Skin epidermis (tissue), 12 donors: ENCODE data around the gene C3orf20.
"Not testable (repeated sequence)": the region's sequence is repeated elsewhere in the genome, so short reads cannot be mapped to it uniquely, and the experiment has no call there.

Experiments
- H3K27ac ChIP-seq, 21 experiments: fragments of 200-600 bp; sonication (generic) in 11 of 21; one replicate each; pipeline ENCODE4 v1.5.0; 2020; ENCODE audit warnings: mild to moderate bottlenecking in 3 of 21, inconsistent platforms in 2 of 21, moderate library complexity in 2 of 21
- H3K4me3 ChIP-seq, 7 experiments: fragments of 200-600 bp; sonication (generic) in 2 of 7; one replicate each; pipeline ENCODE4 v1.5.0; 2020; ENCODE audit warnings: inconsistent platforms in 2 of 7, mild to moderate bottlenecking in 2 of 7, moderate library complexity in 1 of 7

C3orf20 gene

GRCh38 chr3:14730703-14731382 lies 55.9 kb downstream of the C3orf20 start:
- H3K27ac ChIP-seq: no peak overlapping the region
- no peak overlapping the region for H3K4me3 ChIP-seq

DNA sequence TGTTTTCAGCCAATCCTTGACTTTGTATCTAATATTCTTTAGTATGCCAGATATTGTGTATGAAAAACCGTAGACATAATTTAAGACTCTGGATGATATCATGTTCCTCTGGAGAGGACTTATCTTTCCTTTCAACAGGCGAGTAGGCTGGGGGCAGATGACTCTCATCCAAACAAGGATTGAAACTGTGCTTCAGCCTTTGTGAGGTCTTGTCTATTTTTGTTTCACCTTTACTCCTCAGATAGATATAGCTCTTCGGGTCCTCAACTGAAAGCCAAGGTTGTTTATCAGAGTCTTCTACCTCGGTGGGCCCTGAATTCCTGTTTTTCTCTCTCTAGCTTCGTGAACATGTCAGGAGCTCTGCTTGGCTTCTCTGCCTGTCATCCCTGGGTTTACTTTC lies 66.0 kb downstream of the C3orf20 start:
- Histone ChIP-seq H3K4me3 (no peak overlapping the region), H3K27ac (no peak overlapping the region)

GRCh38 chr3:14741510-14741909 lies 66.6 kb downstream of the C3orf20 start:
- no peak overlapping the region for H3K4me3 ChIP-seq
- no peak overlapping the region for H3K27ac ChIP-seq

- no peak overlapping the region for H3K4me3 ChIP-seq
- H3K27ac ChIP-seq: no peak overlapping the region
Measured at GRCh38 chr3:14744556-14744955, 69.6 kb downstream of the C3orf20 start.

GRCh38 chr3:14750650-14751049 lies 75.7 kb downstream of the C3orf20 start:
- H3K4me3 ChIP-seq: no peak overlapping the region
- H3K27ac ChIP-seq: no peak overlapping the region

DNA sequence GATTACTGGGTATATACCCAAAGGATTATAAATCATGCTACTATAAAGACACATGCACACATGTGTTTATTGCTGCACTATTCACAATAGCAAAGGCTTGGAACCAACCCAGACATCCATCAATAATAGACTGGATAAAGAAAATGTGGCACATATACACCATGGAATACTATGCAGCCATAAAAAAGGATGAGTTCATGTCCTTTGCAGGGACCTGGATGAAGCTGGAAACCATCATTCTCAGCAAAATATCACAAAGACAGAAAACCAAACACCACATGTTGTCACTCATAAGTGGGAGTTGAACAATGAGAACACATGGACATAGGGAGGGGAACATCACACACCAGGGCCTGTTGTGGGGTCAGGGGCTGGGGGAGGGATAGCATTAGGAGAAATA lies 78.0 kb downstream of the C3orf20 start:
- not testable (repeated sequence) for H3K27ac ChIP-seq, H3K4me3 ChIP-seq

GRCh38 chr3:14757153-14757700 lies 82.3 kb downstream of the C3orf20 start:
- Histone ChIP-seq H3K4me3 (no peak overlapping the region), H3K27ac (no peak overlapping the region)

- no peak overlapping the region for H3K27ac ChIP-seq
- H3K4me3 ChIP-seq: no peak overlapping the region
Measured at GRCh38 chr3:14758297-14758696, 83.4 kb downstream of the C3orf20 start.

GRCh38 chr3:14758959-14759358 lies 84.0 kb downstream of the C3orf20 start:
- Histone ChIP-seq H3K4me3 (no peak overlapping the region), H3K27ac (no peak overlapping the region)

- Histone ChIP-seq H3K27ac (no peak overlapping the region), H3K4me3 (no peak overlapping the region)
Measured at GRCh38 chr3:14760185-14760584, 85.2 kb downstream of the C3orf20 start.

DNA sequence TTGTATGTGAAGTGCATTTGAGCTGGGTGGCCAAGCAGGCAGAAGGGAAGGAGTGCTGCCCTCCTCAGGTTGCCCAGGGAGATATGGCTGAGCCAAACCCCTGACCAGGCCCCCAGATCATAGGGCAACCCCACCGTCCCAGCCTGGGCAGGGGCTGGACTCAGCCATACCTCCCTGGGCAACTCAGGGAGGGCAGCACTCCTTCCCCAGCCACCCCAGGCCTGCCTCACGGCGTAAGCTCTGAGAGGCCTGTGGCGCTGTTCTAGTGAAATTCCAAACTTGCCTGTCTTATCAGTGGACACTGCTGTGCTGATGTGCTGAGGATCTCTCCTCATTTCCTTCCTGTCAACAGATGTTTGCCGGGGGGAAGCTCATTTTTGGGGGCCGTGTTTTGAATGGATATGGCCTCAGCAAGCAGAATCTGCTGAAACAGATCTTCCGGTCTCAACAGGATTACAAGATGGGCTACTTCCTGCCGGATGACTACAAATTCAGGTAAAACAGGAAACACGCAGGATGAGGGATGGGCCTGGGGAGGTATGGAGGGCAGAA lies 86.3 kb downstream of the C3orf20 start:
- H3K27ac ChIP-seq: no peak overlapping the region
- no peak overlapping the region for H3K4me3 ChIP-seq

DNA sequence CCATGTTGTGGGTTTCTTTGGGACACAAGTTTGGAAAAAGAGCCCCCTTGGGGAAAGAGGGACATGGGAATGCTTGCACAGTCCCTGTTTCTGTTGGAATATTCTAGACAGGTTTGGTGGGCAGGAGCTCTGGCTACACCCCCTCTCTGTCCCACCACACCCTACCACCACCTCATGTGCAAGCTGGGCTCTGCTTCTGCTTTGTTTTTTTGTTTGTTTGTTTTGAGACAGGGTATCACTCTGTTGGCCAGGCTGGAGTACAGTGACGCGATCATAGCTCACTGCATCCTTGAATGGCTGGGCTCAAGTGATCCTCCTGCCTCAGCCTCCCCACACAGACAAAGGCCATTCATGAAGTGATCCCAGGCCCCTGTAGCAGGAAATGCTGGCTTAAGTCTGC lies 86.9 kb downstream of the C3orf20 start:
- H3K27ac ChIP-seq: no peak overlapping the region
- H3K4me3 ChIP-seq: no peak overlapping the region

GRCh38 chr3:14762701-14763100 lies 87.8 kb downstream of the C3orf20 start:
- Histone ChIP-seq H3K27ac (no peak overlapping the region), H3K4me3 (no peak overlapping the region)

- Histone ChIP-seq H3K4me3 (no peak overlapping the region), H3K27ac (no peak overlapping the region)
Measured at GRCh38 chr3:14764331-14765059, 89.6 kb downstream of the C3orf20 start.

- H3K4me3 ChIP-seq: no peak overlapping the region
- no peak overlapping the region for H3K27ac ChIP-seq
Measured at GRCh38 chr3:14765060-14765400, 90.1 kb downstream of the C3orf20 start.

DNA sequence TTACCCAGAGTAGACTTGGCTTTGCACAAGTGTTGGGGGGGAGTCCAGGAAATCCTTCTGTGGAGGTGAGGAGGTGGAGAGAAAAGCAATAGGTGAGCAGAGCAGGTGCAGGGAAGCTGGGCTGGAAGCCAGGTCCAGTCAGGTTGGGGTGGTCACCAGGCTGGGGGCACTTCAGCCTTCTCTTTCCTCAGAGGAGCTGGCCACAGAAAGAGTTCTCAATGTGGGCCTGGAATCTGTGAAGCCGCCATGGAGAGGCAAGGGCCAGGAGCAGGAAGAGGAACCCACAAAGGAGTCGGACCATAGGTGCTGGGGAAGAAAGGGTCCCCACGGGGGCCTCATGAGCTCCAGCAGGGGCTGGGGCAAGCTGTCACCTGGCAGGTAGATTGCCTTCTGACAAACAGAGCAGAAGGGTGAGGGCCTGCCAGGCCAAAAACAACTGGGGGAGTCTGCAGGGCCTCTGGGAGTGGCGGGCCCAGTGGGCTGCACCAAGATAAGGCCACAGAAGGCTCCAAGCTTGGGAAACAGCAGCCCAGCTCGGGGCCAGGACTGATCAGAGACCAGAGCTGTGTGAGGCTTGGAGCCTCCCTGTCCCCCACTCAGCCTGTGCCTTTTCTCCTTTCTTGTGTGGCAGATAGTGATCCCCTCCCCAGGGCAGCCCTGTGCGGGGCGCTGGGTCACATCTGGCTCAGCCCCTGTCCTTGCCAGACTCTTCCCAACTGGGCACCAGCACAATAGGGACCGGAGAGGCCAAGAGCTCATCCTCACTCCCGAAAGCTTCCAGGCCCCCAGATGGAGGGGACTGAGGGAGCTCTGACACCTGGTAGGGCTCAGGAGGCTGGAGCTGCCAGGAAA lies 90.9 kb downstream of the C3orf20 start:
- Histone ChIP-seq H3K4me3 (no peak overlapping the region), H3K27ac (no peak overlapping the region)

- Histone ChIP-seq H3K4me3 (no peak overlapping the region), H3K27ac (no peak overlapping the region)
Measured at GRCh38 chr3:14766428-14767244, 91.7 kb downstream of the C3orf20 start.

DNA sequence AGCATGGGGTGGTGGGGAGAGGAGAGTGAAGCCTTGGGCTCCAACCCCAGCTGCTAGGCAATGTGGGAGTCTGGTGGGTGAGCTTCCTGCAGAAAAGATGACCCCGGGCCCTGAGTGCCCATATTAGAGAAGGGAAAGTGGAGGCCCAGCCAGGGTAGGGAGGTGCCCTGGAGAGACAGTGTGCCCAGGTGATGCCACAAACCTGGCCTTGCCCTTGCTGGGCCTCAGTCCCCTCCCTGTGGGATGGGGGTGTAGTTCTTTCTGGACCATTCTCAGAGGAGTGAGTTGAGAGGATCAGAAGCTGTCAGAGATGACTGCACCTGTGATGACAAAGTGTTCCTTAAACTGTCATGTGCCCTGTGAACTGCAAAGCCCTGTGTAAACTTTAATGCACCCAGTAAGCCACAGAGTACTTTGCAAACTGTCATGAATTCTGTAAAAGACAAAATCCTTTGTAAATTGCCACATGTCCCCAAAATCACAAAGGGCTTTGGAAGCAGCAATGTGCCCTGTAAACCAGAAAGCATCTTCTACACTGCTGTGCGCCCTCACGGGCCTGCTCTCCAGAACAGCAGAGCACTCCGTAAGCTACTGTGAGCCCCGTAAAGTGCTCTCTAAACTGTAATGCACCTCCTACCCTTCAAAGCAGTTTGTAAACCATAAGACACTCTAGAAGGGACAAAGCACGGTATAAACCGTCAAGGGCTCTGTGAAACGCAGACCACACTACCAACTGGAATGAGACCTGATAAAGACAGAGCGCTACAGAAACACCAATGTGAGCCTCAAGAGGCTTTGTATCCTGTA lies 92.5 kb downstream of the C3orf20 start:
- H3K27ac ChIP-seq: no peak overlapping the region

More for the DNA sequence above, 92.5 kb downstream of the C3orf20 start:
- H3K4me3 ChIP-seq: no peak overlapping the region
